ENCODE results near the gene KRTAP19-4.

KRTAP19-4 gene

GRCh38 chr21:30486180-30486579 lies 10.8 kb downstream of the KRTAP19-4 start:
- no peak for TF ChIP-seq CTCF (IDR thresholded peaks at IDR 0.05; ENCODE audit: low read depth, low read length)
- DNase-seq (ENCODE audit: extremely low read depth, low read depth): no peak

DNA sequence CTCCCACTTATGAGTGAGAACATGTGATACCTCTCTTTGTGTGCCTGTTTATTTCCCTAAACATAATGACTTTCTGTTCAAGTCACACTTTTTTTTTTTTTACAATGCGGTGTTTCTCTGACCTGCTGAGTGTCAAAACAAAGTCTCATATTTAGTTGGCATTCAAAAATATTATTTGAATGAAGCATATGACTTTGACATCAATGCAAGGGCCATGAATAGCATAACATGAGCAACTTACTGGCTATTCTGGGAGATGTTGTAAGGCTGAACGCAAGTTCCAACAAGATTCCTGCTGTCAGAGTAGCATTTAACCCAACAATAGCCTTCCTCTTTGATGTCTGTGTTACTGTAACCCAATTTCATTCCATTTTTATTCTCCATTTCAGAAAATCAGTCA lies 14.8 kb downstream of the KRTAP19-4 start:
- no peak for DNase-seq (ENCODE audit: extremely low read depth, low read depth)
- no peak for TF ChIP-seq CTCF (IDR thresholded peaks at IDR 0.05; ENCODE audit: low read depth, low read length)

DNA sequence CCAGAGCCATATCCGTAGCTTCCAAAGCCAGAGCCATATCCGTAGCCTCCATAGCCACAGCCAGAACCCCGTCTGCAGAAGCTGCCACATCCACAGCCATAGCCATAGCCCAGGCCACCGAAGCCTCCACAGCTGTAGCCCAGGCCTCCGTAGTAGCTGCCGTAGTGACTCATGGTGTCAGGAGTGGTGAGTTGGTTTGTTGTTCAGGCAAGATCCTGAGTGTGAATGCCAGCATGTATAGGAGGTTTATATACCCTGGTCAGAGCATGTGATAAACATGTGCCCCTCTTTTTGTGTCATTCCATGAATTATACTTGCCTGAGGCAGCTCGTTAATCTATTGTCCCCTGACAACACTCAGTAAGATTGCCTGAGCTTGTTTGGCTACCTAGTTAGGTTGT lies 16.8 kb downstream of the KRTAP19-4 start, which contains the start of gene KRTAP19-1:
Gene KRTAP19-1 (minus strand): TSS at position 223 of the 400 bp plus-strand sequence. CDS start 50 bp downstream, at position 173.
- no peak for DNase-seq (ENCODE audit: extremely low read depth, low read depth)
- no peak for TF ChIP-seq CTCF (IDR thresholded peaks at IDR 0.05; ENCODE audit: low read depth, low read length)

DNA sequence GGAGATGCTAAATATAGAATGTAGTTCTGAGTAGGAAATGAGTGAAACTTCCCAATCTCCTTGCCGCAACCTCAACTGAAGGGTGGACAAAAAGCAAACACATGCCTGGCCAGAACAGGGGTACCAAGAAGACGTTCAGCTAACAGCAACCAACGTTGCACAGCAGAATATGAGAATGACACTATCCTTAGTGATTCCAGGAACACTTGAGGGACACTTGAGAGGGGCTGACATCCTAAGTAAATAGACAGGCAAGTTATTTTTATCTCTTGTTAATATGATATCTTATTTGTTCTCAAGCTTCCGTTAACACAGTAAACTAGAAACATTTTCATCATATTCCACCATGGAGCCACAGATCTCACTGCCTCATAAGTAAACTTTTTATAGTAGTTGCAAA lies 17.7 kb downstream of the KRTAP19-4 start:
- no peak for DNase-seq (ENCODE audit: extremely low read depth, low read depth)
- no peak for TF ChIP-seq CTCF (IDR thresholded peaks at IDR 0.05; ENCODE audit: low read depth, low read length)

DNA sequence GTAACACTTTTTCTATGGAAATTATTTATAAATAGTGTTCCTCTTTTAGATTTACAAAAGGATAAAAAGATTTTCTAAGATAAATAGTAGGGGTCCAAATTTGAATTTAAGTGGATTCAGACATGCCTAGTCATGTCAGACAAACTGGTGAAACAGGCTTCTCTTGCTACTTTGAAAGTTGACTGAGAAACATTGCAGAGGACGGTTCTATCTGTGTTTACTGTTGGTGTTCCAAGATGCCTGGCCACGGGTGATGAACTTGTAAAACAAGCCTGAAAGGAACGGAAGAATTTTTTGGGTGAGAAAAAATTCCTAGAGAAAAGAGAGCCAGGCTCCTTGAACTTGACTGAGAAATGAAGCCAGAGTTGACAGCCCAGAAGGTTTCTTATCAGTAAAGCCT lies 19.0 kb downstream of the KRTAP19-4 start:
- DNase-seq (ENCODE audit: extremely low read depth, low read depth): no peak
- TF ChIP-seq CTCF (IDR thresholded peaks at IDR 0.05; ENCODE audit: low read depth, low read length): no peak

DNA sequence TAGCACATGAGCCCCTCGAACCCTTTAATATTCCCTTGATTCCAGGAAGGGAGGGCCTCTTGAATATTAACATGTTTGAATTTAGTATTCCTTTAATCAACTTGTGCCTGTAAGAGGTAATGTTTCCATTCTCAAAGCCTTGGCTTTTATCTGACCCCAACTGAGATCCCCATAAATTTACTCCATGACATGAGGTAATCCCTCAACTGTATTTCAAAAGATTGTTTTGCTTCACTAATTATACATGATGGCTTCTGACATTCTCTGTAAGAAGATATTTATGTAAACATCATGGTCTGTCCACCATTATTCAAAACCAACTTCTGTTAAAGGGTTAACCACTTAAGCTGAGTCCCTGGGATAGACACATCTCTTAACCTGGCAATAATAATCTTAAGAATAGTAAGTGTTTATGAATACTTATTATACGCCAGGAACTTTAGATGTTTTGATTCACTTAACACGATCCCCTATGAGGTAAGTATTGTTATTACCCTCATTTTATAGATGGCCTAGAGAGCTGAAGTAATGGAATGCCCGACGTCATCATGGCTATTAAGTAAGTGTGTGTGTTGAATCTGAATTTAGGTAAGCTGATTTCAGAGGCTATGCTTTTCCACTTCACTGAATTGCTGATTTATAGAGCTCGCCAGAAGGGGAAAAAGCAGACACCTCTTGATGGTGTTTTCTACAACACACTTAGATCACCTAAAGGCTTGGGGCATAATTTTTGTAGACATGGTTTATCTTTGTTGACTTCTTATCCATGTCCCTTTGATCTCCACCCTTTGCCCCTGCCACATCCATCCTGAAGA lies 27.9 kb downstream of the KRTAP19-4 start:
- no peak for TF ChIP-seq CTCF (IDR thresholded peaks at IDR 0.05; ENCODE audit: low read depth, low read length)
- no peak for DNase-seq (ENCODE audit: extremely low read depth, low read depth)

DNA sequence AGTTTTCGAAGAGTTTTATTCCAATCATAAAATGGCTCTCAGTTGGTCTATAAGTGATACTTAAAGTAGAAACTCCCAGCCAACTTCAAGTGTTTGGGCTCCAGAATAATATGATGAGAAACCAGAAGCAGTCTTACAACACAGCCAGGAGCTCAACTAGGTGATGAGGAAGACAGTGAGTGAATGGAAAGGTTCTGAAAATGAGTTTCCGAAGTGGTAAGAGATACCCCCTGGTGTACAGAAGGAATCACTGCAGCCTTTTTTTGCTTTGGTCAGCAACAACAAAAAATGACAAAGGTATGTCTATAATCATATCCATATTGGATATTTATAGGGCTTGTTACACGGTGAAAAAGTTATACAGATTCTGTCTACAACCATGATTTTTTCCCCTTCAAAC lies 33.3 kb downstream of the KRTAP19-4 start:
- no peak for DNase-seq (ENCODE audit: extremely low read depth, low read depth)
- TF ChIP-seq CTCF (IDR thresholded peaks at IDR 0.05; ENCODE audit: low read depth, low read length): no peak
